KOPT-K1 (cell line): ENCODE results near the gene AGAP1.

Source experiments
- H3K27ac ChIP-seq: fragments of 200-600 bp; sonication (generic); 2 replicates; pipeline ENCODE4 v1.5.1; 2016; ENCODE audit warnings: antibody characterized with exemption, mild to moderate bottlenecking, low read depth, low read length; ENCODE audit not compliant: poor library complexity, severe bottlenecking
- H3K36me3 ChIP-seq: fragments of 200-600 bp; sonication (generic); 2 replicates; pipeline ENCODE4 v1.5.1; 2017; ENCODE audit warnings: antibody characterized with exemption, mild to moderate bottlenecking, low read length, moderate library complexity; ENCODE audit not compliant: insufficient read depth
- H3K9me3 ChIP-seq: fragments of 200-600 bp; sonication (generic); 2 replicates; pipeline ENCODE4 v1.5.1; 2017; ENCODE audit warnings: antibody characterized with exemption, low read length, mild to moderate bottlenecking; ENCODE audit not compliant: insufficient read depth, poor library complexity, severe bottlenecking

AGAP1 gene

DNA sequence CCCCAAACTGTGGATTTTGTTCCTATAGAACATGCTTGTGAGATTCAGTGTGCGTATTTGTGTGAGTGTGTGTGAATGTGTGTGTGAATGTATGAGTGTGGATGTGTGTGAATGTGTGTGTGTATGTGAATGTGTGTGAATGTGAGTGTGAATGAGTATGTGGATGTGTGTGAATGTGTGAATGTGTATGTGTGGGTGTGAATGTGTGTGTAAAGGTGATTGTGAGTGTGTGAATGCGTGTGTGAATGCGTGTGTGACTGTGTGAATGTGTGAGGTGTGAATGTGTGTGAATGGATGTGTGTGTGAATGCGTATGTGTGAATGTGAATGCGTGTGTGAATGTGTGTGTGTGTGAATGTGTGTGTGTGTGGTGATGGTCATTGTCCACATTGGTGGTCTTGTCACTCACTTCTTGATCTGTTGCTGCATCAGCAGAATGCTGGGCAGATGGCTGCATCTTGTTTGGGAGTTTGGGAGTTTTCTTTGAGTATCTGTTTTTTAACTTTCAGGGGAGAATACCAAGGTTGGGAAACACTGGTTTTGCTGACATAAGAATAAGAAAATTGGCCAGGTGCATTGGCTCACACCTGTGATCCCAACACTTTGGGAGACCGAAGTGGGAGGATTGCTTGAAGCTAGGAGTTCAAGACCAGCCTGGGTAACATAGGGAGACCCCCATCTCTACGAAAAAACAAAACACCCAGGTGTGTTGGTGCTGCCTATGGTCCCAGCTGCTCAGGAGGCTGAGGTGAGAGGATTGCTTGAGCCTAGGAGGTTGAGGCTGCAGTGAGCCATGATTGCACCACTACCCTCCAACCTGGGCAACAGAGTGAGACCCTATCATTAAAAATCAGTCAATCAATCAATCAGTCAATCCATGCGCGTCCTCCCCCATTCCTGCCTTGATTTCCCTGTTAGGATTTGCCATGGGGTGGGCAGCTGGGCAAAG is 18.2 kb downstream of the AGAP1 start:
- Histone ChIP-seq H3K27ac (no peak overlapping the region), H3K9me3 (no peaks in the 10 kb centered on the region), H3K36me3 (no peaks in the 10 kb centered on the region)

- H3K36me3 ChIP-seq: no peaks in the 10 kb centered on the region
- H3K27ac ChIP-seq: no peak overlapping the region
- no peaks in the 10 kb centered on the region for H3K9me3 ChIP-seq
Observed at GRCh38 chr2:235512699-235513053, 18.8 kb downstream of the AGAP1 start.

DNA sequence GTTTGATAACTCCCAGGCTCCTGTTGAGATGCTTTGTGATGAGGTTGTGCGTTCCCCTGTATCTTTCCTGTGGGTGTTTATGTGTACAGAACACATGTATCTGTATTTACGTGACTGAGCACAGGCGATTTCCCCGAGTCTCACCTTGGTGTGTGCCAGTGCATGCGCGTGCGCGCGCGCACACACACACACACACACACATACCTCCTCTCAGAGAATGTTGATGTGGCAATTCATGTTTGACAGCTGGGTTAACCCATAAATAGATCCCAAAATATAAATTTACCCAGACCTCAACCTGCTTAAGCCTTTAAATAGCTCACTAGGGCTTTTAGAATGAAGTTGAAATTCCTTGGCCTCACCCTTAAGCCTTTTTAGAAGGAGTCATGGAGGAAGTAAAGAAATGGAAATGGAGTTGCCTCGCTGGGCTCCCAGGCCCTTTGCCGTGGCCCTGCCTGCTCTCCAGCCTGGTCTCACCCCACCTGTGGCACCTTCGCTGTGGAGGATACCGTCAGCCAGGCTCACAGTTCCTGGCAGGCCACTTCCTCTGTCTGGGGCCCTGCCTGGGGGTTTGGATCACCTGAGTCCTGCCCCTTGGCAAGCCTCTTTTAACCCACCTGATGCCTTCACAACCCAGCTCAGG is 20.3 kb downstream of the AGAP1 start:
- H3K36me3 ChIP-seq: no peaks in the 10 kb centered on the region
- H3K27ac ChIP-seq: no peak overlapping the region
- no peaks in the 10 kb centered on the region for H3K9me3 ChIP-seq

- Histone ChIP-seq H3K27ac (no peak overlapping the region), H3K9me3 (no peaks in the 10 kb centered on the region), H3K36me3 (no peaks in the 10 kb centered on the region)
Observed at GRCh38 chr2:235514627-235515363, 21.0 kb downstream of the AGAP1 start.

- H3K9me3 ChIP-seq: no peaks in the 10 kb centered on the region
- H3K27ac ChIP-seq: no peak overlapping the region
- no peaks in the 10 kb centered on the region for H3K36me3 ChIP-seq
Observed at GRCh38 chr2:235515364-235515742, 21.5 kb downstream of the AGAP1 start.

GRCh38 chr2:235515821-235516220 is 22.0 kb downstream of the AGAP1 start:
- Histone ChIP-seq H3K27ac (no peak overlapping the region), H3K9me3 (no peaks in the 10 kb centered on the region), H3K36me3 (no peaks in the 10 kb centered on the region)

DNA sequence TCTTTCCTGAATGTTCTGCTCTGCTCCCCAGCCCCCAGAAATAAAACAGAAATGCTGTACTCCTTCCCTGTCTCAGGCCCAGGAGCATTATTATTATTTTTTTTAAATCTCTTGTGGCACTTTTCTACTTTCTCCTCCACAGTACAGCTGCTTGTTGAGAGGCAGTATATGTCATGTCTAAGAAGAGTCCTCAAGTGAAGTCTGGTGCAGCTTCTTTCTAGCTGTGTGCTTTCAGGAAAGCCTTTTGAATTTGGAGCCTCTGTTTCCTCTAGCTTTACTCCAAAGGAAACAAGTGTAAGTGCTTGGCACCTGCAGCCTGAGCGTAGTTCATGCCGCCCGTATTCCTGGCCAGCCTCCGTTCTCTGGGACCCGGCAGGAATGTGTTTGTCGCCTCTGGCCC is 22.4 kb downstream of the AGAP1 start:
- H3K27ac ChIP-seq: no peak overlapping the region
- H3K9me3 ChIP-seq: no peaks in the 10 kb centered on the region
- H3K36me3 ChIP-seq: no peaks in the 10 kb centered on the region

GRCh38 chr2:235518322-235519090 is 24.7 kb downstream of the AGAP1 start:
- no peak overlapping the region for H3K27ac ChIP-seq
- no peaks in the 10 kb centered on the region for H3K36me3 ChIP-seq

DNA sequence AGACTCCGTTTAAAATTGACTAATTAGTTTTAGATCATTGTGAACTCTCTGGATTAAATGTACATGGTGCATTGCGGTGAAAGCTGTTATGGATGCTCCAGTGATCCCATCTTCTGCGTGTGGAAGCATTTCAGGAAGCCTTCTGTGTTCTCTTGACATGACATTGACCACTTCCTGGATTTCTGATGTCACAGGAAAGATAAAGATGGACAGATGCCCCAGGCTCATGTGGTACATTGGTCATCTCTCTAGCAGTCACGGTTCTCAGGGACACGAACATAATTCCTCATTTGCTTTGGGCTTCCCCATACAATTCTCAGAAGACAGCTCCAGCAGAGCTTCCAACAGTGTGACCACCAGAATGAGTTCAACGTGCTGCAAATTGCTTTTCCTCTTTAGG is 26.9 kb downstream of the AGAP1 start:
- Histone ChIP-seq H3K36me3 (no peaks in the 10 kb centered on the region), H3K27ac (no peak overlapping the region), H3K9me3 (no peaks in the 10 kb centered on the region)

More at GRCh38 chr2:235518322-235519090, 24.7 kb downstream of the AGAP1 start:
- H3K9me3 ChIP-seq: no peaks in the 10 kb centered on the region

DNA sequence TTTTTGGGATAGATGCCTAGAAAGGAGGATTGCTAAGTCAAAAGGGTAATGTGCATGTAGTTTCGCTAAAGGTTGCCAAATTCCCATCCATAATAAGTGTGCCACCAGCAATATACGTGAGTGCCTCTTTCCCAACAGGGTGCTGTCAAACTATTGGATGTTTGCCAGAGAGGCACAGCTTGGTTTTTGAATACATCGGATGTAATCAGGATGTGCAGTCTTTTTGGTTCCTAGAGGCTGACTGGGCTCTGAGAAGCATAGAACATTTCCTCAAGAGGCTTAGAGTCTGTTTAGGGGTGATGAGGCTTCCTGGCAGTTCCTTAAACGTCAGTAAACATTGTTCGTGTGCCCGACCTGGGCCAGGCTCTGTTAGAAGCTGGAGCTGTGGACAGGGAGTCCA is 28.0 kb downstream of the AGAP1 start:
- H3K36me3 ChIP-seq: no peaks in the 10 kb centered on the region
- no peak overlapping the region for H3K27ac ChIP-seq
- H3K9me3 ChIP-seq: no peaks in the 10 kb centered on the region

GRCh38 chr2:235523021-235523420 is 29.2 kb downstream of the AGAP1 start:
- Histone ChIP-seq H3K36me3 (no peaks in the 10 kb centered on the region), H3K9me3 (no peaks in the 10 kb centered on the region), H3K27ac (no peak overlapping the region)

DNA sequence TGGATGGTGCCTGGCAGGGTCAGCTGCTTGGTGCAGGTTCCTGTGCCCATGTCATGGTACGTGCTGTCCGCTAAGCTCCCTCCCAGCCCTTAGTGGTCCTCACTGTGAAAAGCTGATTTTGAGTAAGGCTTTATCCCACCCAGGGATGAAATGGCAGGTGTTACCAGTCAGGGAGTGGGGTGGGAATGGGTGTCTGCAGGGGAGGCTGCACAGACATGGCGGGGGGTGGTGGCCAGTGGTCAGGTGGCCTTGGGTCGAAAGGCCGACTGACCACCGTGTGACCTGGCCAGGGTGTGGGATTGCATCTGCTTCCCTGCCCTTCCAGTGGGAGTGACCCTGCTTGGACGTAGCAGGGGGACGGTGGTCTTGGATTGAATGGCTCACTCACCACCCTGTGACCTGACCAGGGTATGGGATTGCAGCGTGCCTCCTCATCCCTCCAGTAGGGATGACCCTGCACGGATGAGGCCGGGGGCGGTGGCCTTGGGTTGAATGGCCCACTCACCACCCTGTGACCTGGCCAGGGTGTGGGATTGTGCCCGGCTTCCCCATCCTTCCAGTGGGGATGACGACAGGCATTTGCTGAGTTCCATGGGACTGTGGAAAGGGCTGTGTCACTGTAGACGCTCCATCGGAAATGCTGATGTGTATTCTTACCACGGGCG is 29.8 kb downstream of the AGAP1 start:
- Histone ChIP-seq H3K36me3 (no peaks in the 10 kb centered on the region), H3K9me3 (no peaks in the 10 kb centered on the region), H3K27ac (no peak overlapping the region)

DNA sequence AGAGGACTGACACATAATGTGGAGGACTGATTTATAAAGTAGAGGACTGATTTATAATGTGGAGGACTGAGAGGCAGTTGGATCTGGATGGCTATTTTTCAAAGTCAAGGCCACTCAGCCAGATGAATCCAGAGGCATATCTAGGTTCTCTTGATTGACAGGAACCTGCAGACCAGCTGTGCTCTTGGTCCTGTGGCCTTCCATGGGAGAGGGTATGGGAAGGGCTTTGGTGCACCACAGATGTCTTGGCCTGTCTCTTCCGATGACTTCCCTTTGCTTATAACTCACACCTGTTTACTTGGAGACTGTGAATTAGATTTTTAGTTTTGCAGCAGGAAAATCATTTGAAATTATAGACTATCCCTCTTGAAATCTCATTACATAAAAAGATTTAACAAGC is 32.3 kb downstream of the AGAP1 start:
- Histone ChIP-seq H3K27ac (no peak overlapping the region), H3K9me3 (no peaks in the 10 kb centered on the region), H3K36me3 (no peaks in the 10 kb centered on the region)

DNA sequence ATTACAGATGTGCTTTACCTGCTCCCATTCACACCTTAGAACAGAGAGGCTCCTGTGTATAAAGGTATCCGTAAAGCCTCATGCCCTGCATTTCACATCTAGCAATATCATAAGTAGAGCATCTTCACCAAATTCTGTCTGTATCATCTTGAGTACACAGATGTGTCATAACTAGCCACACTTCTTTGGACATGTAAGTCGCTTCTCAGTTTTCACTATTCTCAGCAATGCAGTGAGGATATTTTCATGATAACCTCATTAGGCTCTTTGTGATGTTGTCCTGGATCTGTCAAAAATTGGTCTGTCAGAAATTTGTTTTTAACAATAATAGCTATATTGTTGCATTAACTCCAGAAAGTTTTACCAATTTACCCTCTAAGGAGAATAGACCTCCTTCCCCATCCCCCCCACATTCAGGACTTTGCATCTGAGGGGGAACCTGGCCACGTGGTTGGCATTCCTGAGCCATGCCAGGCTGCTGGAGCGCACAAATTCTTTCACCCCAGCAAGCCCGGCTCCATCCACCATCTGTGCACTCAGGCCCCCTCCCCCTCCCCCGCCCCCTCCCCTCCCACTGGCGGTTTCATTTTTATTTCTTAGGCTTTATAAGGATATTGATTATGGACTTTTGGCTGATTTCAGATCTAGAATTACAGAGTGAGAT is 34.1 kb downstream of the AGAP1 start:
- Histone ChIP-seq H3K36me3 (no peaks in the 10 kb centered on the region), H3K9me3 (no peaks in the 10 kb centered on the region), H3K27ac (no peak overlapping the region)
